Peyer's patch (tissue), 4 donors: ENCODE results near the gene HSD17B12.

Experiments
- CTCF ChIP-seq, 6 experiments: fragments of 450-650 bp in 4 of 6; fragments of 200-600 bp in 2 of 6; sonication (generic) in 1 of 6; IDR thresholded peaks; one replicate each; pipeline ENCODE4 v1.5.1; 2017 to 2019; ENCODE audit warnings: antibody characterized with exemption in 6 of 6, mild to moderate bottlenecking in 3 of 6, moderate library complexity in 1 of 6
- POLR2A ChIP-seq, 2 donors: fragments of 450-650 bp; IDR thresholded peaks; one replicate each; pipeline ENCODE4 v1.5.1; 2017; ENCODE audit warnings: antibody characterized with exemption in 2 of 2, mild to moderate bottlenecking in 2 of 2, moderate library complexity in 2 of 2

GRCh38 chr11:43823851-43824250 is 143.3 kb downstream of the HSD17B12 start:
- TF ChIP-seq CTCF (IDR thresholded peaks at IDR 0.05) = no peak
- TF ChIP-seq POLR2A (IDR thresholded peaks at IDR 0.05) = no peak
